HK-2 (cell line): ENCODE results near the gene LIPE.

ENCODE experiments used
- DNase-seq: peaks from one replicate; pipeline ENCODE4 v3.0.0-alpha.2; 2018; ENCODE audit not compliant: unreplicated experiment

LIPE gene

GRCh38 chr19:42380155-42380554 lies 47.0 kb downstream of the LIPE start:
- no peak for DNase-seq

GRCh38 chr19:42378225-42379215 lies 48.7 kb downstream of the LIPE start:
- DNase-seq = no peak

- DNase-seq = no peak
Measured at GRCh38 chr19:42376177-42376555, 51.0 kb downstream of the LIPE start.

- DNase-seq = no peak
Measured at GRCh38 chr19:42375415-42376176, 51.6 kb downstream of the LIPE start.

GRCh38 chr19:42374826-42375376 lies 52.3 kb downstream of the LIPE start:
- DNase-seq = no peak

- DNase-seq = no peak
Measured at GRCh38 chr19:42370626-42371175, 56.5 kb downstream of the LIPE start.

- no peak for DNase-seq
Measured at GRCh38 chr19:42370068-42370520, 57.1 kb downstream of the LIPE start.

- no peak for DNase-seq
Measured at GRCh38 chr19:42369433-42370067, 57.6 kb downstream of the LIPE start.

- no peak for DNase-seq
Measured at GRCh38 chr19:42368765-42369164, 58.4 kb downstream of the LIPE start.

GRCh38 chr19:42368360-42368759 lies 58.8 kb downstream of the LIPE start:
- no peak for DNase-seq

- no peak for DNase-seq
Measured at GRCh38 chr19:42367929-42368328, 59.3 kb downstream of the LIPE start.

GRCh38 chr19:42366673-42367072 lies 60.5 kb downstream of the LIPE start:
- no peak for DNase-seq

- DNase-seq = no peak
Measured at GRCh38 chr19:42363614-42364346, 63.4 kb downstream of the LIPE start.

GRCh38 chr19:42362891-42363440 lies 64.2 kb downstream of the LIPE start:
- DNase-seq = no peak

- DNase-seq = no peak
Measured at GRCh38 chr19:42362342-42362741, 64.8 kb downstream of the LIPE start.

GRCh38 chr19:42361545-42361910 lies 65.7 kb downstream of the LIPE start:
- DNase-seq = no peak

- DNase-seq = no peak
Measured at GRCh38 chr19:42360787-42361544, 66.2 kb downstream of the LIPE start.

GRCh38 chr19:42357290-42357689 lies 69.9 kb downstream of the LIPE start:
- DNase-seq = no peak

GRCh38 chr19:42356686-42357085 lies 70.5 kb downstream of the LIPE start:
- DNase-seq = no peak

GRCh38 chr19:42355896-42356295 lies 71.3 kb downstream of the LIPE start:
- no peak for DNase-seq
